H7 (cell line): ENCODE results near the gene AK8. TPM values are rescaled to one million over a fixed set of nuclear protein-coding genes. Genes with fewer than 3 reads are reported as not detected.
A peak's percentile ranks its signal among the peaks of the same experiment; 100 is the strongest.

Experiments used
- DNase-seq: peaks from one replicate; pipeline ENCODE4 v3.0.0; 2012
- H3K27me3 ChIP-seq: 2 replicates; pipeline ENCODE4 v1.6.0; 2011; ENCODE audit warnings: mild to moderate bottlenecking, low read length; ENCODE audit not compliant: control insufficient read depth, insufficient read depth
- H3K36me3 ChIP-seq: replicated peaks from 2 replicates; pipeline ENCODE4 v1.5.1; 2011; ENCODE audit warnings: low read length; ENCODE audit not compliant: control insufficient read depth, insufficient read depth
- H3K4me3 ChIP-seq: 2 replicates; pipeline ENCODE4 v1.5.1; 2011; ENCODE audit warnings: low read depth, mild to moderate bottlenecking, control low read depth, low read length, moderate library complexity; ENCODE audit not compliant: insufficient read depth
- total RNA-seq: library from RNA; depleted of rRNA; stranded (reverse); fragments of >200 nt; shearing (Covaris generic); gene quantifications from 2 replicates; pipeline ENCODE4 v1.2.3, GENCODE V29; 2014

Gene AK8
- total RNA-seq, 1 experiment from 2014 or later: 0.24 TPM

DNA sequence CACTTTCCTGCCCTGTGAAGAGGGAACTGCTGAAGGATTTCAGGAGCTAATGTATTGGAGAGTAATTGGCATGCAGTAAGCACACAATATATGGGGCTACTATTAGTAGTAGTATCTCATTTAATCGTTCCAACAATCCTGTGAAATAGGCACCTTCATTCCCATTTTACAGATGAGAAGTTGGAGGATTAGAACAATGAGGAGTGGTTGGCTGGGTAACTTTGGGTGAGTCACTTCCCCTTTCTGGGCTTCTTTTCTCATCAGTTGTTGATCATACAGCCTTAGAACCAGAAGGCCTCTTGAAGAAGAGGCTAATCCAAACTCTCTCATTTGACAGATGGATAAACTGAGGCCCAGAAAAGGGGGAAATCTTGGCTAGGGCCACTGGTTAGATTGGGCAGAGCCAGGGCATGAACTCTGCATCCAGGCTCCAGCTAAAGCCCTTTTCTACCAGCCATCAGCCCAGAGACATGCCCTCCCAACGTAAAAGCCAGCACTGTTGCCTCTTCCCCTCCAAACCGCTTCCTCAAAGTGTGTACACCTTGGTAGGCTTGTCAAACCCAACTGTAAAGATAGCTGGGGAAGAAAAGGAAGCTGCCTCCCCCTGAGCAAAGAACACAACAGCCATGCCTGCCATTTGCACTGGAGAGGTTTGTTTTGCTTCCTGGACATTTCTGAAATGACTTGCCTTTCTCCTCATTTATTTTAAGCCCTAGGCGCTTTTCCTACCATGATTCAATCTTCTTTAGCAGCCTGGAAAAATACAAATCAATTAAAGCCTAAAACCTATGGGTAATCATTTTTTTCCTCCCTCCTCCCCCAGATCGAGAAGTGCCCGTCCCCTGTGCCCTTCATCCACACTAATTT lies 1.6 kb upstream of the AK8 start:
- H3K4me3 ChIP-seq: no peak overlapping the region
- H3K27me3 ChIP-seq: peaks cover 26% of the 10 kb centered on the region
- no peaks in the 10 kb centered on the region for H3K36me3 ChIP-seq
- DNase-seq: no peak

DNA sequence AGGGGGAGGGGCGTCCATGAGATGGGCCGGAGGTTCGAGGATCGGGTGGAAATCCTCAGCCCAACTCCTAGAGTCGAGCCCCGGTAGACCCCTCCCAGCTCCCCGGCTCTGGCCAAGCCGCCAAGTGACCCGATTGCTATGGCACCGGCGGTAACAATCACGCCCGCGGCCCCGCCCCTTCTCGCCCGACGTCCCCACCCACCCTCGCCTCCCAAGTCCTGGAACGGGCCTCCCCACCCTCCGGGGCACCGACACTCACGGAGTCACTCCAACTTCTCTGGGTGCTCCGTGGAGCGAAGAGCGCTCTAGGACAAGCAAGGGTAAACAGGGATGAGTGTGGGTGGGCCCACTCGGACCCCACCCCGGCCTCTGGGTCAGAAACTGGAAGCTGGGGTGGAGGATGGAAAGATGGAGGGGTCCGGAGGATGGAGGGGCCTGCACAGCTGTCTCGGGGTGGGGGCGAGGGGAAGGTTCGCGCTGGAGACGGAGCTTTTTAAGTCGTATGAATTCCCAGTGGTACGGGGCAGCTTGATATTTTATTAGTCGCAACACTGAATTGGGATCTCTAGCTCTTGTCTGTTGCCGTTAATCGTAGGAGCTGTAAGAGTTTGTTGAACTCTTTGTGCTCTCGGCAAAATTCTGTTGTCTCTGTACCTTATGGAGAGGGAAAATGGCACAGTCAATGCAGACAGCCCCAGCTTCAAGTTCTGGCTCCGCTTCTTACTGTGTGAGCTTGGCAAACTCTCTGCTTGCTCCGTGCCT lies 792 bp upstream of the AK8 start, which contains the start of gene SPACA9:
Gene SPACA9, plus strand, starts transcription at position 204 of the 762 bp plus-strand sequence. CDS start 5,050 bp downstream, outside the sequence.
- peak; percentile 93 for DNase-seq

DNA sequence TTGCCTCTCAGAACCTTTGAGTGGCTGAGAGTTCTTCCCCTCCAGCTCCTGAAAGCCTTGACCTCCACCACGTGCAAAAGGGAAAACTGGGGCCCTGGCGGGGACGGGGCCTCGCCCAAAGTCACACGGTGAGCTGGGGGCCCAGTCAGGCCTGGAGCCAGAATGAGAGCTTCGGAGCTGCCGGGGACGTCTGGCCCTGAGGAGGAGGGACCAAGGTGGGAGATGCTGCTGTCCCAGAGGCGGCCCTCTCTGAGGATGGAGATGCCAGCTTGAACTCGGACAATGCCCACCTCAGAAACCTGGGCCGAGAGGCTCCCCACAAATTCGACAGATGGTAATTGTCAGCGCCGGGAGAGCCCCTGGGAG lies 643 bp downstream of the AK8 start:
- peaks cover 26% of the 10 kb centered on the region for H3K27me3 ChIP-seq
- DNase-seq: peak; percentile 74
- no peaks in the 10 kb centered on the region for H3K36me3 ChIP-seq
- peak overlapping the region; percentile 86 for H3K4me3 ChIP-seq

More for the DNA sequence above, 792 bp upstream of the AK8 start, which contains the start of gene SPACA9:
- H3K36me3 ChIP-seq: no peaks in the 10 kb centered on the region
- H3K27me3 ChIP-seq: peaks cover 26% of the 10 kb centered on the region
- peak within 1 kb of the TSS; percentile 86 for H3K4me3 ChIP-seq

DNA sequence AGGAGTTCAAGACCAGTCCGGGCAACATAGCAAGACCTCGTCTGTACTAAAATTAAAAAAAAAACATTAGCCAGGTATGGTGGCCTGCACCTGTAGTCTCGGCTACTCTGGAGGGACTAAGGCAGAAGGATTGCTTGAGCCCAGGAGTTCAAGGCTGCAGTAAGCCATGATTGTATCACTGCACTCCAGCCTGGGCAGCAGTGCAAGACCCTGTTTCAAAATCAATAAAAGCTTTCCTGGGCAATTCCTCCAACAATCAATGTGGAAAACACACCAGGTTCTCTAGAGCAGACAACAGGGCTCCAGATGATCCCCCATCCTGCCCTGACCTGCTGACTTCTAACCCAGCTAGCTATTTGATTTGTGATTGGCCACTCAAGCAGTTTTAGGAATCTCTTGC lies 1.2 kb downstream of the AK8 start:
- Histone ChIP-seq H3K27me3 (peaks cover 26% of the 10 kb centered on the region), H3K4me3 (no peak overlapping the region), H3K36me3 (no peaks in the 10 kb centered on the region)
- DNase-seq: no peak

DNA sequence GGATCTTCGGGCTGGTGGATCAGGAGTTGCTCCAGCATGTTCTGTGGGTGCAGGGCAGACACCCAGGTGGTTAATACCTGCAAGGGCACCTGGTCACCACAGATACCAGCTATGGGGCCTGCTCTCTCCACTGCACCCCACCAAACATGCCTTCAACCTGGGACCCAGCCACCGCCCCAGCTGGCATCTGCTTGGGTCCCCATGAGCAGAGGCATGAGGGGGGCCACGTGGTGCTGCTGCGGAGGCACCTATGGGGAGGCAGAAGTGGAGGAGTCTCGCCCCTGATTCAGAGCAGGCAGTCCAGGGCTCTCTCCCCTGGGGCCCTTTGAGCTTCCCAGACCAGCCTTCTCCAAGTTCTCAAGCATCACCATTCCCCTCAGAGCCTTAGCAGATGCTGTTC lies 2.9 kb downstream of the AK8 start:
- peaks cover 26% of the 10 kb centered on the region for H3K27me3 ChIP-seq
- DNase-seq: no peak
- no peak overlapping the region for H3K4me3 ChIP-seq
- no peaks in the 10 kb centered on the region for H3K36me3 ChIP-seq

DNA sequence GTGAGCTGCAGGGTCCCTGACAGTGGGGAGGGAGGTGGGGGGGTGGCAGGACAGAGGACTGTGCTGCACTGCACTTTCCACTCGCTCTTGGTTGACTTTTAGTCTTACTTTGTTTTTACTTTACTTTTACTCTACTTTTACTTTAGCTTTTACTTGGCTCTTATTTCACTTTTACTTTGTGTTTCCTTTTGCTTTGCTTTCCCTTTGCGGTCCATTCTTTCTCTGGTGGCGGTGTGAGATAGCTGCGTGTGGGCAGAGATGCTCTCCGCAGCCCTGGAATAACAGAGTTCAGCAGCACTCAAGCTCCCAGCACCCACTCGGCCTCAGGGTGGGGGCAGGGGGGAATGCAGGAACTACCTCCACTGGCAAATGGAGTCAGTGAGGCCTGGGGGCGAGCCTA lies 4.7 kb downstream of the AK8 start:
- no peak for DNase-seq
- H3K36me3 ChIP-seq: no peaks in the 10 kb centered on the region
- peaks cover 19% of the 10 kb centered on the region for H3K27me3 ChIP-seq
- no peak overlapping the region for H3K4me3 ChIP-seq

DNA sequence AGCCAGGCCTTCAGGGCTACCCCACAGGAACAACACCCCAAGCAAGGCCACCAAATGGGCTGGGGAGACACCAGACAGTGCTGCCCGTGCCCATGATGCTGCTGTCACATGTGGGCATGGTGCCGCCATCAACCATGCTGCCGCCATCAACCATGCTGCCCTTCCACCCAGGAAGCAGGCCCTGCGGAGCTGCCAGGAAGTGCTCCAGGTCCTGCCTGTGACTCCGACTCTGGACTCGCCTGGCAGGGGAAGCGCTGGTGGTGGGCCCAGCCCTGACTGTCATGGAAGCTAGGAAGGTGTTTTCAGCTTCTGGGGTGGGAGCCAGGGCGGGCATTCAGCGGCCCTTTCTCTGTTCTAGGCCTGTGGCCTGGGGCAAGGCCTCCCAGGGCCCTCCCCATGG lies 8.8 kb downstream of the AK8 start:
- no peak for DNase-seq
- Histone ChIP-seq H3K27me3 (no peaks in the 10 kb centered on the region), H3K4me3 (no peak overlapping the region), H3K36me3 (no peaks in the 10 kb centered on the region)

DNA sequence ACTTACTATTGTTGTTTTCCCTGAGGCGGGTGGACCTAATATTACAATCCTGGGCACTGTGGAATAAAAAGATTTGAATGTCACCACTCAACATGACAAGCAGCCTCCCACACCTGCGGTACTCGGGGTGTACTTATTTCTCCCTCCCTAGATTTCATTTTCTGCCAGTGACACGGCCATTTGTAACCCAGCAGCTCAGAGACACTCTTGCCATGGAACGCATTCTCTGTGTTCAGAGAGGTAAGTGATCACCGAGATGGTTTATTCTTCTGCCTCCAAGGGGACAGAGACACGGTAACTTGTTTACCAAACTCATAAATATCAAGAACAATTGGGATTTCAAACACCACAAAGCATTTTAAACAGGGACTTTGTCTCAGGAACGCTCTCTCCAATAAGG lies 11.2 kb downstream of the AK8 start:
- H3K4me3 ChIP-seq: no peak overlapping the region
- DNase-seq: no peak

DNA sequence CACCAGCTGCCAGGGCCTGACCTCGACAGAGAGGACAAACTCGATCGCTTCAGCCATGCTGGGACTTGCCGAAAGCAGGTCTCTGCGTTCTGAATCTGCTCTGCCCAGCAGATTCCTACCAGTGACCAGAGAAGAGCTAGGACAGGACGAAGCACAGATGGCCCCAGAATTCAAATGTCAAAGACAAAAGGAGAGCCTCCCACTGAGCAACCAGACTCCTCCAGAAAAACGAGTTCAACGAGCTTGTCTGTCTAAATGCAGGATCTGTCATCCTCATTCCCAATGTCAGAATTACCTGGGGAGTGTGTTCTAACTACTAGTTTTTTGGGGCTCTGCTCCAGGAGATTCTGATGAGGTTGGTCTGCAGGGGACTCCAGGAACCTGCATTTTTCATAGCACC lies 13.4 kb downstream of the AK8 start:
- DNase-seq: peak; percentile 51
- Histone ChIP-seq H3K36me3 (no peaks in the 10 kb centered on the region), H3K4me3 (no peak overlapping the region), H3K27me3 (no peaks in the 10 kb centered on the region)

More for the DNA sequence above, 11.2 kb downstream of the AK8 start:
- H3K36me3 ChIP-seq: no peaks in the 10 kb centered on the region
- no peaks in the 10 kb centered on the region for H3K27me3 ChIP-seq

DNA sequence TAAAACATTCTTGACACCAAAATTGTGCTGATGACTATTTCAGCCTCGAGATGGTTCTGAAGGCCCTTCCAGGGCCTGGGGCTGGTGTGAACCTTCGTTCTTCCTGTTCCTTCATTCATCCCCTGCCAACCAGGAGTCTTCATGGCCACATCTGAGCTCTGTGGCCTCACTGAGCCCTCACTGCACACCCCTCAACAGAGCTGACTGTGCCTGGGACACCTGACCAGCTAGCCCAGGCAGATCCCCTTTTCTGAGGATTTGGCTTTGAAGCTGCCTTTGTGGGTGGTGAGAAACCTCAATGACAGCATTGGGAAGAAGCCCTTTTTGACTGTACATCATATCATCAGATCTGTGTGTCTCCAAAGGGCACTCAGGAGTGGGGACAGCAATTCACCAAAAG lies 13.8 kb downstream of the AK8 start:
- no peak for DNase-seq
- H3K27me3 ChIP-seq: no peaks in the 10 kb centered on the region
- no peak overlapping the region for H3K4me3 ChIP-seq
- H3K36me3 ChIP-seq: no peaks in the 10 kb centered on the region

DNA sequence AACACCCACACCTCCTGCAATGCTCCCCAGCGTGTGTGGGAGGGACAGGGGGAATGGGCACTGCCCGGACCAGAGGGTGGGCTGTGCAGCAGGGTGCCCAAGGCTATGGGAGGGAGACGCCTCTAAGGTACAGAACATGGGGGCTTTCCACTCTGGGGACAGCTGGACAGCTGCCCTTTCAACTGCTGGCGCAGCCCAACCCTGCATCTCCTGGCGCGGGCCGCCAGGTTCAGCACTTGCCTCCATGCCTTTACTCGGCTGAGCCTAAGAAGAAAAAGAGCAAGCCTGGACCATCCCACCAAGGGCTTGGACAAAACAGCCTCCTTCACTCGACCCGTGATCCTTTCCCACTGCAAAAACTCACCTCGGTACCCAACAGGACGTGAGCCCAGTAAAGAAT lies 15.0 kb downstream of the AK8 start:
- Histone ChIP-seq H3K36me3 (no peaks in the 10 kb centered on the region), H3K4me3 (no peak overlapping the region), H3K27me3 (no peaks in the 10 kb centered on the region)
- no peak for DNase-seq

DNA sequence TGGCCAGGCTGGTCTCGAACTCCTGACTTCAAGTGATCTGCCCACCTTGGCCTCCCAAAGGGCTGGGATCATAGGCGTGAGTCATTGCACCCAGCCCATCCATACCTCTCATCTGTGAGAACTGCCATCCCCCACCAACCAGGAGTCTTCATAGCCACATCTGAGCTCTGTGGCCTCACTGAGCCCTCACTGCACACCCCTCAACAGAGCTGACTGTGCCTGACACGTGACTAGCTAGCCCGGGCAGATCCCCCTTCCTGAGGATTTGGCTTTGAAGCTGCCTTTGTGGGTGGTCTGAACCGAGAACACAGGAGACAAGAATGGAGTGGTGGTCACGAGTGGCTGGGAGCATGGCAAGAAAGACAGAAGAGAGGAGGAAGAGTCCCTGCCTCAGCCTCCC lies 15.6 kb downstream of the AK8 start:
- no peak for DNase-seq
- H3K4me3 ChIP-seq: no peak overlapping the region
- H3K27me3 ChIP-seq: no peaks in the 10 kb centered on the region

DNA sequence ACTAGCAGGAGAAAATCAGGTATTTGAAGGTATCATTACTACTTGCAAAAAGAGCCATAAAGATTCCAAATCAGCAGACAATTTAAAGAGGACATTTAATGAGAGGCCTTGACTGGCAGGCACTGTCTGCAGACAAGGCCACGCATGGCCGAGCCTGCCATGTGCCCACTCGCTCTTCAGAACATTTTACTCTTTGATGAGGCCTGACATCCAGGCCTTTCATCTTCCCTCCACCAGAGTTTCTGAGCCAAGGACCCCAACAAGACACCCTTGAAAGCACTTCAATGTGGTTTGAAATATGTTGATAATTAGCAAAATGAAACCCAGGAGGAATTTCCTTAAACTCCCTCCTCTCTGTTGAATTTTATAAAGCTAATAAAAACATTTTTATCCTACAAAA lies 16.4 kb downstream of the AK8 start:
- Histone ChIP-seq H3K27me3 (no peaks in the 10 kb centered on the region), H3K4me3 (no peak overlapping the region), H3K36me3 (no peaks in the 10 kb centered on the region)
- no peak for DNase-seq

More for the DNA sequence above, 15.6 kb downstream of the AK8 start:
- H3K36me3 ChIP-seq: no peaks in the 10 kb centered on the region

DNA sequence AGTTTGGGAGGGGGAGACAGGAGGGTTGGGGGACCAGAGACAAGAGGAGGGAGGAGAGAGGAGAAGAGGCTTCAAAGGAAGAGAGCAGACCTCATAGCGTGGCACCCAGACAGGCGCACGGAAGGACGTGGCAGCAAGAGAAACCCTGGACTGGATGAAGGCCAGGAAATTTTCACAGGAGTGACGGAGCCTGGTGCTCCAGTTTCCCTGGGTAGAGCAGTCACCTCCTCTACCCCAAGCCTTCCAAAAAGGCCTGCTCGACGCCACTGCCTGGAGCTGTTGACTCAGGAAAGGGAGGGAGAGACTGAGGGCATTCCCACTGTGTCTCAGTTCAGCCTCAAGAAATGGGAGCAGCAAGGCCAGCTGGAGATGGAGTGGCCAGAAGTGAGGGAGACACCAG lies 19.3 kb downstream of the AK8 start:
- H3K4me3 ChIP-seq: no peak overlapping the region
- no peaks in the 10 kb centered on the region for H3K36me3 ChIP-seq
- DNase-seq: no peak
- H3K27me3 ChIP-seq: no peaks in the 10 kb centered on the region
